ENCODE measurements around the gene PCCA. TPM values are rescaled to one million over a fixed set of nuclear protein-coding genes. Genes with fewer than 3 reads are reported as not detected.

PCCA gene
- total and polyA plus RNA-seq, 2 donors (not counting 1 experiment from before 2014, with no cell fraction given) = 4.8 to 17.4 TPM

DNA sequence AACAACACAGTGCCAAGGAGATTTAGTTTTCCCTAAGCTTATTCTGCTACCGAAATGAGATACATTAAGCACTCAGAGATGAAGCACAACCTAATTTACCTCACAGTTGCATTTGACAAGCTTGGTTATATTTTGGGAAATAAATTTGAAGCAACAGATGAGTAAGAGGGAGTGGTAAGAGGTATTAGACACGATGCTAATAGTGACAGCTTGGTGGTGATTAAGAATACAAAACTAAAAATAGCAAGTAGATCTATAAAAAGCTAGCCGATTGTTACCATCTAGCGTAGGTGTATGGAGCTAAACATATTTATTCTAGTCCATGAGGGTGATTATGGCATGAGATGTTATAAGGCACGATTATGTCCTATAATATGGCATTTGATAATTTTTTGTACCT, 208.5 kb downstream of the PCCA start:
- H3K4me2 ChIP-seq (replicated peaks; ENCODE audit: low read depth, low read length, poor library complexity, severe bottlenecking) = no peak overlapping the region
- H3K36me3 ChIP-seq (replicated peaks in 1 of 2; ENCODE audit: control extremely low read depth in 1 of 2, control insufficient read depth in 1 of 2, extremely low read depth in 1 of 2, insufficient read depth in 2 of 2, low read length in 1 of 2) = no peaks in the 10 kb centered on the region
- no peaks in the 10 kb centered on the region for H3K27me3 Mint-ChIP-seq
- CTCF ChIA-PET = no interaction called here
- ATAC-seq (ENCODE audit: low read depth) (no peak), DNase-seq (no peak)
- POLR2A ChIA-PET = no interaction called here
- TF ChIP-seq, protein P1, sequence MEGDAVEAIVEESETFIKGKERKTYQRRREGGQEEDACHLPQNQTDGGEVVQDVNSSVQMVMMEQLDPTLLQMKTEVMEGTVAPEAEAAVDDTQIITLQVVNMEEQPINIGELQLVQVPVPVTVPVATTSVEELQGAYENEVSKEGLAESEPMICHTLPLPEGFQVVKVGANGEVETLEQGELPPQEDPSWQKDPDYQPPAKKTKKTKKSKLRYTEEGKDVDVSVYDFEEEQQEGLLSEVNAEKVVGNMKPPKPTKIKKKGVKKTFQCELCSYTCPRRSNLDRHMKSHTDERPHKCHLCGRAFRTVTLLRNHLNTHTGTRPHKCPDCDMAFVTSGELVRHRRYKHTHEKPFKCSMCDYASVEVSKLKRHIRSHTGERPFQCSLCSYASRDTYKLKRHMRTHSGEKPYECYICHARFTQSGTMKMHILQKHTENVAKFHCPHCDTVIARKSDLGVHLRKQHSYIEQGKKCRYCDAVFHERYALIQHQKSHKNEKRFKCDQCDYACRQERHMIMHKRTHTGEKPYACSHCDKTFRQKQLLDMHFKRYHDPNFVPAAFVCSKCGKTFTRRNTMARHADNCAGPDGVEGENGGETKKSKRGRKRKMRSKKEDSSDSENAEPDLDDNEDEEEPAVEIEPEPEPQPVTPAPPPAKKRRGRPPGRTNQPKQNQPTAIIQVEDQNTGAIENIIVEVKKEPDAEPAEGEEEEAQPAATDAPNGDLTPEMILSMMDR (IDR thresholded peaks at IDR 0.05) = no peak
- no peak for TF ChIP-seq EZH2 (IDR thresholded peaks at IDR 0.05; ENCODE audit: borderline replicate concordance, insufficient read depth, low read depth, low read length, poor library complexity, severe bottlenecking)
- H3K27me3 ChIP-seq (replicated peaks in 1 of 4; ENCODE audit: control extremely low read depth in 1 of 4, control insufficient read depth in 3 of 4, insufficient read depth in 4 of 4, low read length in 3 of 4) = no peaks in the 10 kb centered on the region
- H3K9me3 ChIP-seq (ENCODE audit: control extremely low read depth in 1 of 3, control insufficient read depth in 2 of 3, insufficient read depth in 1 of 3, low read length in 2 of 3) = no peaks in the 10 kb centered on the region
- no peak overlapping the region for H3K27ac Mint-ChIP-seq
- intact Hi-C loops (cut with micrococcal nuclease) = no loop called here
- H3K4me3 ChIP-seq (ENCODE audit: control extremely low read depth in 1 of 5, extremely low read depth in 1 of 5, insufficient read depth in 1 of 5, low read depth in 2 of 5, low read length in 4 of 5) = no peak overlapping the region
- H4K20me1 ChIP-seq (ENCODE audit: control insufficient read depth, insufficient read depth, low read length, poor library complexity, severe bottlenecking) = no peaks in the 10 kb centered on the region
- H3K9ac ChIP-seq (ENCODE audit: low read length) = no peak overlapping the region
- H3K4me1 ChIP-seq (ENCODE audit: control insufficient read depth in 2 of 2, insufficient read depth in 2 of 2, low read length in 2 of 2) = no peaks in the 10 kb centered on the region
- H3K9me3 Mint-ChIP-seq (ENCODE audit: insufficient read depth) = no peaks in the 10 kb centered on the region
- H3K4me1 Mint-ChIP-seq = no peaks in the 10 kb centered on the region
- no peaks in the 10 kb centered on the region for H3K79me2 ChIP-seq (ENCODE audit: control insufficient read depth, insufficient read depth, low read length)
- no peak overlapping the region for H3K27ac ChIP-seq (ENCODE audit: low read length in 2 of 2)
- no peak overlapping the region for H3K4me3 Mint-ChIP-seq
- WGBS (ENCODE audit: insufficient coverage) = 100% methylated on average over 1 of the region's 5 CpGs
- H2AFZ ChIP-seq (ENCODE audit: insufficient read depth, low read depth, low read length, poor library complexity, severe bottlenecking) = no peak overlapping the region

DNA sequence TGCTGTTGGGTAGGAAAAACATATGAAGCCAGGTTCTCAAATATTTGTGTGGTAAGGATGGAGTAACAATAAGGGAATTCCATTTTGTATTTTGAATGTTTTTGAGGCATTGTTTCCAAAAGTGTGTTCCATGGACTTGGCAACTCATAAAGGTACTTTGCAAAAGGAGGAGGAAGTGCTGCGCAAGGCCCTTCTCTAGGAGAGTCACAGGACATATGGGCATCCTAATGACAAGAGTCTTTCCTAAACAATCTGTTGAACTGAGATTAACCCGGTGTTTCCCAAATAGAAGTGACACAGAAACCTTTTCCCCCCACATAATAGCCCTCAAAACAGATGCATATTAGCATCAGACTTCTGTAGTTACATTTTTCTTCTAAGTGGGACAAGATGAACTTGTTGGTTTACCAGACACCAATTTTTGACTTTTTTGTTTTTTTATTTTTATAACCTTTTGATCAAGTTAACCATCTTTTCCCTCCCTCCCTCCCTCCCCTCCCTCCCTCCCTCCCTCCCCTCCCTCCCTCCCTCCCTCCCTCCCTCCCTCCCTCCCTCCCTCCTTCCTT, 209.3 kb downstream of the PCCA start:
- no peaks in the 10 kb centered on the region for H3K4me1 Mint-ChIP-seq
- Histone ChIP-seq H3K36me3 (replicated peaks in 1 of 2; ENCODE audit: control extremely low read depth in 1 of 2, control insufficient read depth in 1 of 2, extremely low read depth in 1 of 2, insufficient read depth in 2 of 2, low read length in 1 of 2) (no peaks in the 10 kb centered on the region), H3K27me3 (replicated peaks in 1 of 4; ENCODE audit: control extremely low read depth in 1 of 4, control insufficient read depth in 3 of 4, insufficient read depth in 4 of 4, low read length in 3 of 4) (no peaks in the 10 kb centered on the region), H3K9ac (ENCODE audit: low read length) (no peak overlapping the region), H3K4me1 (ENCODE audit: control insufficient read depth in 2 of 2, insufficient read depth in 2 of 2, low read length in 2 of 2) (no peaks in the 10 kb centered on the region), H3K79me2 (ENCODE audit: control insufficient read depth, insufficient read depth, low read length) (no peaks in the 10 kb centered on the region), H3K9me3 (ENCODE audit: control extremely low read depth in 1 of 3, control insufficient read depth in 2 of 3, insufficient read depth in 1 of 3, low read length in 2 of 3) (no peaks in the 10 kb centered on the region), H3K4me3 (ENCODE audit: control extremely low read depth in 1 of 5, extremely low read depth in 1 of 5, insufficient read depth in 1 of 5, low read depth in 2 of 5, low read length in 4 of 5) (no peak overlapping the region), H3K4me2 (replicated peaks; ENCODE audit: low read depth, low read length, poor library complexity, severe bottlenecking) (no peak overlapping the region), H4K20me1 (ENCODE audit: control insufficient read depth, insufficient read depth, low read length, poor library complexity, severe bottlenecking) (no peaks in the 10 kb centered on the region), H2AFZ (ENCODE audit: insufficient read depth, low read depth, low read length, poor library complexity, severe bottlenecking) (no peak overlapping the region), H3K27ac (ENCODE audit: low read length in 2 of 2) (no peak overlapping the region)
- no peak for DNase-seq
- H3K4me3 Mint-ChIP-seq = no peak overlapping the region
- TF ChIP-seq, protein P1 (IDR thresholded peaks at IDR 0.05) = no peak
- no peaks in the 10 kb centered on the region for H3K27me3 Mint-ChIP-seq
- no peaks in the 10 kb centered on the region for H3K9me3 Mint-ChIP-seq (ENCODE audit: insufficient read depth)
- POLR2A ChIA-PET = no interaction called here
- no peak overlapping the region for H3K27ac Mint-ChIP-seq
- ATAC-seq (ENCODE audit: low read depth) = no peak
- CTCF ChIA-PET = no interaction called here
- WGBS (ENCODE audit: insufficient coverage) = 100% methylated on average over 1 of the region's 2 CpGs
- intact Hi-C loops (cut with micrococcal nuclease) = no loop called here
